Transverse colon (tissue), 3 donors: Measurements from ENCODE around the gene RICTOR.

Experiments used
- EP300 ChIP-seq: sonication (generic); formaldehyde crosslinking; IDR thresholded peaks from one replicate; pipeline ENCODE4 v1.6.1; 2017; ENCODE audit warnings: antibody characterized with exemption, low read depth
- POLR2A ChIP-seq: fragments of 450-650 bp; IDR thresholded peaks from one replicate; pipeline ENCODE4 v1.6.1; 2016; ENCODE audit warnings: antibody characterized with exemption, mild to moderate bottlenecking, moderate library complexity
- TF ChIP-seq, protein P1 (sequence below), 5 experiments: fragments of 200-600 bp in 3 of 5; fragments of 450-650 bp in 2 of 5; sonication (generic) in 3 of 5; IDR thresholded peaks; 1 replicate in 2 of 5; 2 replicates in 3 of 5; pipeline ENCODE4 v1.5.1; 2016 to 2017; ENCODE audit warnings: antibody characterized with exemption in 5 of 5, inconsistent platforms in 3 of 5, mild to moderate bottlenecking in 2 of 5, moderate library complexity in 1 of 5

DNA sequence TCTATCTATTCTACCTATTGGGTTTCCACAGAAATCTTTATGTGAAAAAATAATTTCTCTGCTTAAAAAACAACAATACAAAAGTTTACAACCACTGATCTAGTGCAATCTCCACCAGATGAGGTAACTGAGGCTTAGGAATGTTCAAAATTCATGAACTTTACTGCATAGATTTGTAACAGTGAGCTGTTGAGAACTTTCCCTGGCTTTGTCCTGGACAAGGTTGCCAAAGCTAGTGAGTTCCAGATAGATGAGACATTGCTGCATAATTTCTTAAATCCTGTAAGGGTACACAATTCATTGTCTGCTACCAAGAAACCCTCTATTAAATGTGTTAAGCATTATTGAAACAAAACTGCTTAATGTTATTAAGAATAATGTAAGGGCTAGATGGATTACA is 125.7 kb downstream of the RICTOR start:
- TF ChIP-seq, protein P1, sequence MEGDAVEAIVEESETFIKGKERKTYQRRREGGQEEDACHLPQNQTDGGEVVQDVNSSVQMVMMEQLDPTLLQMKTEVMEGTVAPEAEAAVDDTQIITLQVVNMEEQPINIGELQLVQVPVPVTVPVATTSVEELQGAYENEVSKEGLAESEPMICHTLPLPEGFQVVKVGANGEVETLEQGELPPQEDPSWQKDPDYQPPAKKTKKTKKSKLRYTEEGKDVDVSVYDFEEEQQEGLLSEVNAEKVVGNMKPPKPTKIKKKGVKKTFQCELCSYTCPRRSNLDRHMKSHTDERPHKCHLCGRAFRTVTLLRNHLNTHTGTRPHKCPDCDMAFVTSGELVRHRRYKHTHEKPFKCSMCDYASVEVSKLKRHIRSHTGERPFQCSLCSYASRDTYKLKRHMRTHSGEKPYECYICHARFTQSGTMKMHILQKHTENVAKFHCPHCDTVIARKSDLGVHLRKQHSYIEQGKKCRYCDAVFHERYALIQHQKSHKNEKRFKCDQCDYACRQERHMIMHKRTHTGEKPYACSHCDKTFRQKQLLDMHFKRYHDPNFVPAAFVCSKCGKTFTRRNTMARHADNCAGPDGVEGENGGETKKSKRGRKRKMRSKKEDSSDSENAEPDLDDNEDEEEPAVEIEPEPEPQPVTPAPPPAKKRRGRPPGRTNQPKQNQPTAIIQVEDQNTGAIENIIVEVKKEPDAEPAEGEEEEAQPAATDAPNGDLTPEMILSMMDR (IDR thresholded peaks at IDR 0.05) = no peak
- TF ChIP-seq POLR2A (no peak), EP300 (no peak)
